ENCODE data around the gene UQCC3. TPM values are rescaled to one million over a fixed set of nuclear protein-coding genes. Genes with fewer than 3 reads are reported as not detected.
A peak's percentile ranks its signal among the peaks of the same experiment; 100 is the strongest.

The UQCC3 gene
- total and polyA plus RNA-seq, 2 of the 4 experiments (the other 2 are of a cell fraction): 5.7 to 9.7 TPM

GRCh38 chr11:62666259-62666926 is 5.1 kb upstream of the UQCC3 start:
- peaks cover 9% of the 10 kb centered on the region for H3K9me1 ChIP-seq (ENCODE audit: insufficient read depth, low read length)
- intact Hi-C loops (cut with micrococcal nuclease): no loop called here
- H2AFZ ChIP-seq (replicated peaks; ENCODE audit: low read length, poor library complexity): peak overlapping the region; percentile 27
- H2AK9ac ChIP-seq (replicated peaks; ENCODE audit: low read depth, low read length, poor library complexity): peak overlapping the region; percentile 99
- DNase-seq: no peak
- peak overlapping the region; percentile 89 for H3K23ac ChIP-seq (ENCODE audit: low read depth, low read length)
- in situ Hi-C loops (cut with MboI; ENCODE audit: low sequenced_read_pairs): no loop called here
- H4K20me1 ChIP-seq (ENCODE audit: insufficient read depth, low read length): peaks cover 18% of the 10 kb centered on the region
- H2BK20ac ChIP-seq (ENCODE audit: low read depth, low read length): no peak overlapping the region
- H3K56ac ChIP-seq (ENCODE audit: extremely low read depth, insufficient read depth, low read length): peak overlapping the region; percentile 67
- peaks cover 37 to 66% of the 10 kb centered on the region in 2 experiments for H3K79me1 ChIP-seq (ENCODE audit: low read depth in 1 of 2, low read length in 2 of 2)
- TF ChIP-seq POLR2A (IDR thresholded peaks at IDR 0.05; ENCODE audit: low read depth, low read length) (peak; percentile 3; the same call in 1 of the 2 replicates), MAZ (IDR thresholded peaks at IDR 0.05; ENCODE audit: borderline replicate concordance, low read depth, low read length) (no peak), USF2 (IDR thresholded peaks at IDR 0.05; ENCODE audit: low read depth, low read length) (no peak), NFE2L2 (IDR thresholded peaks at IDR 0.05; ENCODE audit: low read depth, low read length) (no peak)
- peak overlapping the region; percentile 88 for H3K4me2 ChIP-seq (ENCODE audit: low read depth, low read length)
- H2BK5ac ChIP-seq (ENCODE audit: low read depth, low read length, poor library complexity, severe bottlenecking): peak overlapping the region; percentile 41
- H3K27me3 ChIP-seq (ENCODE audit: control insufficient read depth, insufficient read depth, low read length): no peaks in the 10 kb centered on the region
- 36% methylated on average over 8 of the region's 16 CpGs; no CpG with 5 or more reads in 1 of the 2 experiments for WGBS, 2 experiments (ENCODE audit: extremely low coverage in 2 of 2, insufficient read length in 1 of 2)
- peak overlapping the region; percentile 79 for H3K9ac ChIP-seq (ENCODE audit: low read depth, low read length)
- H3K4ac ChIP-seq (ENCODE audit: low read depth, low read length): peak overlapping the region; percentile 91
- peak overlapping the region; percentile 66 to 69; a peak in 3 of 4 replicates for H4K8ac ChIP-seq (ENCODE audit: low read depth in 2 of 2, low read length in 2 of 2)
- no peak overlapping the region for H3K18ac ChIP-seq (ENCODE audit: low read depth, low read length)
- peak overlapping the region; percentile 73 for H3K4me3 ChIP-seq (ENCODE audit: insufficient read depth, low read depth, low read length)
- no peak for ATAC-seq (ENCODE audit: low read depth)
- H3K14ac ChIP-seq (replicated peaks; ENCODE audit: low read depth, low read length): peak overlapping the region; percentile 95
- CTCF ChIA-PET: interaction anchor here (0.8 kb wide), 1 partner anchor 272 kb away, joined by 3 read pairs; no protein-coding TSS in a partner anchor
- peaks cover 15% of the 10 kb centered on the region for H3K36me3 ChIP-seq (ENCODE audit: control insufficient read depth, insufficient read depth, low read length)
- POLR2A ChIA-PET (ENCODE audit: unreplicated experiment): interaction anchor here (1.6 kb wide), 1 partner anchor 13 kb away, joined by 9 read pairs; the partner anchor contains the start of gene INTS5
- no peak overlapping the region for H2BK120ac ChIP-seq (ENCODE audit: low read depth, low read length)
- H3K9me3 ChIP-seq (ENCODE audit: control insufficient read depth, insufficient read depth, low read length): no peaks in the 10 kb centered on the region
- H4K91ac ChIP-seq (ENCODE audit: insufficient read depth, low read depth, low read length): no peak overlapping the region
- H2AK5ac ChIP-seq (ENCODE audit: low read depth, low read length): peak overlapping the region; percentile 93
- dilution Hi-C loops (cut with HindIII; ENCODE audit: low sequenced_read_pairs, unreplicated experiment): no loop called here
- no peak overlapping the region for H2BK15ac ChIP-seq (ENCODE audit: low read depth, low read length)
- peak overlapping the region; percentile 6; the same call in 1 of the 2 replicates for H4K5ac ChIP-seq (ENCODE audit: low read depth, low read length)
- H3K4me1 ChIP-seq (ENCODE audit: control insufficient read depth, insufficient read depth, low read length): peaks cover 8% of the 10 kb centered on the region
- peak overlapping the region; percentile 68 for H3K27ac ChIP-seq (ENCODE audit: insufficient read depth, low read length)
- no TSS peak for BruUV-seq (replicated peaks)

All from IMR-90 (cell line).